ENCODE data around the gene LENG1. TPM values are rescaled to one million over a fixed set of nuclear protein-coding genes. Genes with fewer than 3 reads are reported as not detected.
"Not testable (repeated sequence)": the region's sequence is repeated elsewhere in the genome, so short reads cannot be mapped to it uniquely, and the experiment has no call there.

Gene LENG1
- total RNA-seq: 1 to 10 TPM; 7.8 to 10.0 (median 8.7) TPM
- polyA plus RNA-seq: 10 to 100 TPM in 1 of 3 donors, 1 to 10 TPM in 2; 8.4 to 11.5 (median 8.6) TPM

DNA sequence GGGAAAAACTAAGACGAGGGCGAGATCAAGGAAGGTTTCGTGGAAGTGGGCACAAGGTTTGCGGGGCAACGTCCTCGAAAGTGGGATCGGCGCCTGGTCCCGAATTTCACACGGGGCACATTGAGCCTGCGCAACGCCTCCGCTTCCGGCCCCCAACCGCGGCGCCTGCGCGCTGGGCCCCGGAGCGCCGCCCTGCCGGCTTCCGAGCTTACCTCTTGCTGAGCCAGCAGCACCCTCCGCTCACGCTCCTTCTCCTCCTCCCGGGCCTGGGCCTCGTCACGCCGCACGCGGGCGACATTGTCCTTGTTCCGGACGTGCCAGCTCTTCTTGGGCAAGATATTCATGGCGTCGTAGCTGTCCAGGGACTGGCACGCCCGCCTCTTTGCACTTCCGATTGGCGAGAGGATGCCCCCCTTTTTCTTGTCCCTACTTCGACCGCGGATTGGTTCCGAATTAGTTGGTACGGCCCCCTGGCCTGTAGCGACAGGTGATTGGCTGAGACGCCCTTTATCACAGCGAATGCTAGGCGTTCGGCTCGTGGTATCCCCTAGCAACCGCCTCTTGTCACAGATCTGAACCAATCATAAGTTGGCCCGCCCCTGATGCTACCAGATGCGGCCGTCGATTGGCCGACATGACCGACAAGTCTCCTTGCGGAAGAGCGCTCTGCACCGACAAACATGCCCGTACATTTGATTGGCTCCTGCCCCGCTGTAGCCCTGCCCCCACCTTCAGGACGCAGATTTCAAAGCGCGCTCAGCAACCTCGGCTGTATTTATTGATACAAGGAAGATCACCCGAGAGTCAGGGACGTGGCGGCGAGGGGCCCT, at the start of gene LENG1:
Gene LENG1 (minus strand): TSS at position 370 of the 830 bp plus-strand sequence. CDS start 26 bp downstream, at position 344.
- 0% methylated on average over 72 of the region's 72 CpGs for WGBS, 2 donors

DNA sequence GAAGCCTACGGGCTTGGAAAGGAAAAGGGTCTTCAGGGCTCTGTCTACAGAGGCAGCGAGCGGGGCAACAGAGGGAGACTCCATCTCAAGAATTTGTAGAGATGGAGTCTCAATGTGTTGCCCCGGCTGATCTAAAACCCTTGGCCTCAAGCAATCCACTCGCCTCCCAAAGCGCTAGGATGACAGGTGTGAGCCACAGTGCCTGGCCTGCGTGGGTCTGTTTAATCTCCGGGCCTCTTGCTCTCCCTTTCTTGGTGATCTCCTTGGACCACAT, 49.2 kb upstream of the LENG1 start:
- Histone ChIP-seq H3K27me3 (no peaks in the 10 kb centered on the region), H3K36me3 (peaks cover 23 to 49% (median 30%) of the 10 kb centered on the region in 4 donors), H3K9me3 (no peaks in the 10 kb centered on the region), H3K4me1 (peaks cover 0 to 66% (median 52%) of the 10 kb centered on the region in 4 donors), H3K4me3 (no peak overlapping the region), H3K27ac (peak overlapping the region; percentile 65 to 76 (median 76))
- no peak for DNase-seq
- intact Hi-C loops (cut with DNase I): loop anchor here (10.0 kb wide), 1 partner anchor 256 kb away; the partner anchor contains the start of gene LENG9
- TF ChIP-seq, protein P1, sequence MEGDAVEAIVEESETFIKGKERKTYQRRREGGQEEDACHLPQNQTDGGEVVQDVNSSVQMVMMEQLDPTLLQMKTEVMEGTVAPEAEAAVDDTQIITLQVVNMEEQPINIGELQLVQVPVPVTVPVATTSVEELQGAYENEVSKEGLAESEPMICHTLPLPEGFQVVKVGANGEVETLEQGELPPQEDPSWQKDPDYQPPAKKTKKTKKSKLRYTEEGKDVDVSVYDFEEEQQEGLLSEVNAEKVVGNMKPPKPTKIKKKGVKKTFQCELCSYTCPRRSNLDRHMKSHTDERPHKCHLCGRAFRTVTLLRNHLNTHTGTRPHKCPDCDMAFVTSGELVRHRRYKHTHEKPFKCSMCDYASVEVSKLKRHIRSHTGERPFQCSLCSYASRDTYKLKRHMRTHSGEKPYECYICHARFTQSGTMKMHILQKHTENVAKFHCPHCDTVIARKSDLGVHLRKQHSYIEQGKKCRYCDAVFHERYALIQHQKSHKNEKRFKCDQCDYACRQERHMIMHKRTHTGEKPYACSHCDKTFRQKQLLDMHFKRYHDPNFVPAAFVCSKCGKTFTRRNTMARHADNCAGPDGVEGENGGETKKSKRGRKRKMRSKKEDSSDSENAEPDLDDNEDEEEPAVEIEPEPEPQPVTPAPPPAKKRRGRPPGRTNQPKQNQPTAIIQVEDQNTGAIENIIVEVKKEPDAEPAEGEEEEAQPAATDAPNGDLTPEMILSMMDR (IDR thresholded peaks at IDR 0.05): no peak
- TF ChIP-seq POLR2A (IDR thresholded peaks at IDR 0.05): no peak
- WGBS, 2 donors: 59 to 72% methylated on average over 8 of the region's 8 CpGs

More for the DNA sequence above, at the start of gene LENG1:
- peaks cover 4 to 5% (median 4%) of the 10 kb centered on the region in 3 donors for H3K27me3 ChIP-seq
- DNase-seq: peak; percentile 100
- peaks cover 0 to 52% (median 49%) of the 10 kb centered on the region in 4 donors for H3K4me1 ChIP-seq
- H3K36me3 ChIP-seq: peaks cover 23 to 37% (median 30%) of the 10 kb centered on the region in 4 donors
- H3K4me3 ChIP-seq: peak within 1 kb of the TSS; percentile 69 to 83 (median 72)
- H3K27ac ChIP-seq: peak within 1 kb of the TSS; percentile 96 to 98 (median 96)
- H3K9me3 ChIP-seq: no peaks in the 10 kb centered on the region
- TF ChIP-seq POLR2AphosphoS5 (IDR thresholded peaks at IDR 0.05): peak; percentile 77 to 91 (median 86)
- TF ChIP-seq, protein P1 (IDR thresholded peaks at IDR 0.05): no peak
- no peak for TF ChIP-seq EP300 (IDR thresholded peaks at IDR 0.05)
- peak; percentile 41 to 53 for TF ChIP-seq POLR2A (IDR thresholded peaks at IDR 0.05)
- intact Hi-C loops (cut with DNase I): loop anchor here (2.0 to 5.0 kb wide), 2 partner anchors 21 to 43 kb away; partner anchors contain the start of gene RPS9

DNA sequence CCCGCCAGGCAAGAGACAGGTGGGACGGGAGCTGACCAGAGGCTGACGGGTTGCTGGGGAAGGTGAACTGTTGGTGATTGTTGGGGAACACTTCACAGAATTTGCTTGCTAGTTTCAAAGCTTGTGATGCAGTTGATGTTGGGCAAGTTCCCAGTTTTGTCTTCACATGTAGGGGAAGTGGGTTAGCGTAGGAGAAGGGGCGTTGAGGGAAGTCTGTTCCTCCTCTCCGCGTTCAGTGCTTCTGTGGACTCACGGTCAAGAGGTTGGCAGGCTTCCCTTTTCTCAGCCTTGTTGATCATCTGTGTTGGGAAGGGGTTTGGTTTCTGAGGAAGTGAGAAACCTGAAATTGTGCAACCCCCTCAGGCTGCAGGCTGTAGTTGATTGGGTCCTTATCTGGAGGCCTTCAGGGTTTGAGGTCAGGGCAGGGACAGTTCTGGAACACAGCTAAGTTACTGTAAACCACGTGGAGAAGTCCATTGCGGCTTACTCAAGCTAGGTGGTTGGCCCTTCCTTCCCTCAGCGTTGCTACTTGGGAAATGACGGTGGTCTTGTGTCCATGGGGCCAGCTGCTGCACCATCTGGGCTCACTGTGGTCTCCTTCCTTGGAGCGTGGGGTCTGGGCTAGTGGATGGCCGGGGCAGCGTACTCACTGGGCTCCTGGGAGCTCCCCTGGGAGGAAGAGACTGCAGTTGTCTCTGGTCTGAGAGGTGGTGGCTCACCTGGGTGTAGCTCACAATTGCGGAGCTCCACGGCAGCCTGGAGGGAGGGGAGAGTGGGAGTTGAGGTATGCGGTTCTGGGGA, 48.7 kb upstream of the LENG1 start:
- Histone ChIP-seq H3K4me3 (no peak overlapping the region), H3K9me3 (no peaks in the 10 kb centered on the region), H3K27me3 (no peaks in the 10 kb centered on the region), H3K4me1 (peaks cover 0 to 71% (median 57%) of the 10 kb centered on the region in 4 donors), H3K27ac (peak overlapping the region; percentile 65 to 76 (median 76)), H3K36me3 (peaks cover 25 to 54% (median 36%) of the 10 kb centered on the region in 4 donors)
- peak; percentile 89 for DNase-seq
- TF ChIP-seq EP300 (IDR thresholded peaks at IDR 0.05) (peak in 2 of 4 donors; percentile 28 to 68), POLR2A (IDR thresholded peaks at IDR 0.05) (peak in 1 of 2 donors; percentile 18), POLR2AphosphoS5 (IDR thresholded peaks at IDR 0.05) (peak; percentile 7 to 51 (median 26))
- TF ChIP-seq, protein P1 (IDR thresholded peaks at IDR 0.05): no peak
- 49 to 69% methylated on average over 18 of the region's 18 CpGs for whole genome bisulfite sequencing, 2 donors
- intact Hi-C loops (cut with DNase I): loop anchor here (10.0 kb wide), 1 partner anchor 257 kb away; the partner anchor contains the start of gene LENG9

DNA sequence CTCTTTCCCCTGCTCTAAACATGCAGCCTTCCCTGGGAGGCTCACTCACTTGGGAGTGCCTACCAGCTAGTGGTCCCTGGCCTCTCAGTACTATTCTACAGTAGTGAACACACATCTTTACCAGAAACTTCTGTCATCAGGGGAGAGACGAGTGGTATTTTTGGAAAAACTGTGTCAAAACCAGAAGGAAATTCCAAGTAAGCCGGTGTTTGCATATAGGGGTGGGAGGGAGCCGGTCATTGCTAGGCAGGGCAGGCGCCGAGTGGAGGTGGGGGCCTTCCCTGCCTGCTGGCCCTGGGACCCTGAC, 48.1 kb upstream of the LENG1 start:
- H3K4me3 ChIP-seq: no peak overlapping the region
- intact Hi-C loops (cut with DNase I): loop anchor here (10.0 kb wide), 1 partner anchor 257 kb away; the partner anchor contains the start of gene LENG9

DNA sequence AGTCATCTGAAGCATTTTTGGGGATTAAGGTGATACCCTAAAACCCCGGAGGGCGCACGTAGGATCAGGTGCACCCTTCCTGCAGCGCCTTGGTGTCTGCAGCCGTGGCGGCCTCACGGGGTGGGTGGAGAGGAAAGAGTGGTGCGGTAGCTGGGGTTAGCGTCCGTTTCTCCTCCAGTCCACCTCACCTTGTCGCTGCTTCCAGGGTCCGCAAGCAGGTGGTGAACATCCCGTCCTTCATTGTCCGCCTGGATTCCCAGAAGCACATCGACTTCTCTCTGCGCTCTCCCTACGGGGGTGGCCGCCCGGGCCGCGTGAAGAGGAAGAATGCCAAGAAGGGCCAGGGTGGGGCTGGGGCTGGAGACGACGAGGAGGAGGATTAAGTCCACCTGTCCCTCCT, 47.7 kb upstream of the LENG1 start:
- not testable (repeated sequence) for H3K27me3 ChIP-seq, DNase-seq, H3K4me3 ChIP-seq, H3K9me3 ChIP-seq
- WGBS, 2 donors: 71 to 77% methylated on average over 23 of the region's 23 CpGs
- Histone ChIP-seq H3K27ac (peak overlapping the region in 3 of 4 donors; percentile 39 to 66 (median 61)), H3K36me3 (peaks cover 31 to 64% (median 45%) of the 10 kb centered on the region in 4 donors), H3K4me1 (peaks cover 0 to 81% (median 67%) of the 10 kb centered on the region in 4 donors)
- intact Hi-C loops (cut with DNase I): loop anchor here (10.0 kb wide), 1 partner anchor 258 kb away; the partner anchor contains the start of gene LENG9

More for the DNA sequence above, 48.1 kb upstream of the LENG1 start:
- peaks cover 0 to 77% (median 63%) of the 10 kb centered on the region in 4 donors for H3K4me1 ChIP-seq
- no peaks in the 10 kb centered on the region for H3K27me3 ChIP-seq
- TF ChIP-seq, protein P1 (IDR thresholded peaks at IDR 0.05): no peak
- TF ChIP-seq EP300 (IDR thresholded peaks at IDR 0.05): no peak
- no peak for TF ChIP-seq POLR2A (IDR thresholded peaks at IDR 0.05)
- no peak for TF ChIP-seq POLR2AphosphoS5 (IDR thresholded peaks at IDR 0.05)
- no peaks in the 10 kb centered on the region for H3K9me3 ChIP-seq
- peaks cover 30 to 60% (median 41%) of the 10 kb centered on the region in 4 donors for H3K36me3 ChIP-seq
- peak overlapping the region in 3 of 4 donors; percentile 39 to 66 (median 61) for H3K27ac ChIP-seq
- 50 to 73% methylated on average over 5 of the region's 5 CpGs for WGBS, 2 donors
- no peak for DNase-seq
